GM10266 (cell line): ENCODE data around the gene MAN1C1.
A peak's percentile ranks its signal among the peaks of the same experiment; 100 is the strongest.

Experiments used
- DNase-seq: peaks from one replicate; pipeline ENCODE4 v3.0.0; 2012; ENCODE audit errors: extremely low spot score
- CTCF ChIP-seq: IDR thresholded peaks from 2 replicates; pipeline ENCODE4 v1.5.1; 2012; ENCODE audit warnings: mild to moderate bottlenecking, low read depth; ENCODE audit not compliant: control insufficient read depth, insufficient read depth; ENCODE audit errors: missing control alignments

MAN1C1 gene

GRCh38 chr1:25674807-25675084 is 58.2 kb downstream of the MAN1C1 start:
- no peak for TF ChIP-seq CTCF
- no peak for DNase-seq

- DNase-seq: peak; percentile 77
- TF ChIP-seq CTCF: no peak
Measured at GRCh38 chr1:25675729-25676476, 59.3 kb downstream of the MAN1C1 start.

- TF ChIP-seq CTCF: no peak
- no peak for DNase-seq
Measured at GRCh38 chr1:25676488-25676887, 59.9 kb downstream of the MAN1C1 start.

GRCh38 chr1:25677193-25677773 is 60.7 kb downstream of the MAN1C1 start:
- TF ChIP-seq CTCF: no peak
- DNase-seq: no peak

GRCh38 chr1:25679171-25679570 is 62.6 kb downstream of the MAN1C1 start:
- DNase-seq: no peak
- no peak for TF ChIP-seq CTCF

- TF ChIP-seq CTCF: no peak
- DNase-seq: no peak
Measured at GRCh38 chr1:25680701-25681100, 64.1 kb downstream of the MAN1C1 start.

- no peak for TF ChIP-seq CTCF
- no peak for DNase-seq
Measured at GRCh38 chr1:25682059-25682601, 65.5 kb downstream of the MAN1C1 start.
